Measurements from ENCODE around the gene METTL25. TPM values are rescaled to one million over a fixed set of nuclear protein-coding genes. Genes with fewer than 3 reads are reported as not detected.

Gene METTL25
- total and polyA plus RNA-seq, 2 of the 8 experiments (the other 6 are each of a cell fraction or from before 2014, with no cell fraction given): 2.4 to 8.3 TPM

GRCh38 chr12:82398879-82399278 lies 40.5 kb downstream of the METTL25 start (continued):
- no peak for TF ChIP-seq BRCA1 (IDR thresholded peaks at IDR 0.05; ENCODE audit: low read depth, low read length)
- no peak for TF ChIP-seq E2F6 (IDR thresholded peaks at IDR 0.05)
- TF ChIP-seq BCL11A (IDR thresholded peaks at IDR 0.05; ENCODE audit: low read depth in 2 of 2, low read length in 2 of 2): no peak
